OCI-LY1 (cell line): ENCODE results near the gene MT1A.
A peak's percentile ranks its signal among the peaks of the same experiment; 100 is the strongest.

ENCODE experiments used
- H2AFZ ChIP-seq: fragments of 200-600 bp; sonication (generic), shearing (Covaris generic); 2 replicates; pipeline ENCODE4 v1.6.0; 2014; ENCODE audit warnings: antibody characterized with exemption, mild to moderate bottlenecking, low read length
- H3F3A ChIP-seq: fragments of 200-600 bp; sonication (generic), shearing (Covaris generic); 2 replicates; pipeline ENCODE4 v1.6.0; 2014; ENCODE audit warnings: mild to moderate bottlenecking, antibody characterized with exemption, low read length, moderate library complexity; ENCODE audit not compliant: insufficient read depth
- H3K27ac ChIP-seq: fragments of 200-600 bp; sonication (generic); 2 replicates; pipeline ENCODE4 v1.5.1; 2014; ENCODE audit warnings: low read length, mixed run types, mild to moderate bottlenecking, low read depth; ENCODE audit not compliant: poor library complexity, severe bottlenecking
- H3K27me3 ChIP-seq: fragments of 200-600 bp; sonication (generic); 2 replicates; pipeline ENCODE4 v1.6.0; 2014; ENCODE audit warnings: antibody characterized with exemption, mild to moderate bottlenecking, low read length, moderate library complexity; ENCODE audit not compliant: insufficient read depth
- H3K36me3 ChIP-seq: fragments of 200-600 bp; sonication (generic); 2 replicates; pipeline ENCODE4 v1.6.1; 2014; ENCODE audit warnings: mild to moderate bottlenecking, antibody characterized with exemption, low read length, moderate library complexity, mixed read lengths; ENCODE audit not compliant: insufficient read depth
- H3K4me1 ChIP-seq: fragments of 200-600 bp; sonication (generic); 2 replicates; pipeline ENCODE4 v1.5.1; 2014; ENCODE audit warnings: mild to moderate bottlenecking, low read length, moderate library complexity; ENCODE audit not compliant: insufficient read depth, severe bottlenecking
- H3K4me2 ChIP-seq: fragments of 200-600 bp; sonication (generic), shearing (Covaris generic); 2 replicates; pipeline ENCODE4 v1.6.1; 2014; ENCODE audit warnings: low read length
- H3K4me3 ChIP-seq: fragments of 200-600 bp; sonication (generic); 2 replicates; pipeline ENCODE4 v1.5.1; 2014; ENCODE audit warnings: low read length, low read depth, mild to moderate bottlenecking, mixed read lengths; ENCODE audit not compliant: poor library complexity, severe bottlenecking
- H3K79me2 ChIP-seq: fragments of 200-600 bp; shearing (Covaris generic); 2 replicates; pipeline ENCODE4 v1.6.1; 2016; ENCODE audit warnings: mixed run types, low read length, mixed read lengths; ENCODE audit not compliant: insufficient read depth
- H3K9ac ChIP-seq: fragments of 200-600 bp; sonication (generic), shearing (Covaris generic); 2 replicates; pipeline ENCODE4 v1.6.1; 2014; ENCODE audit warnings: mild to moderate bottlenecking, low read length, mixed read lengths
- H3K9me2 ChIP-seq: fragments of 200-600 bp; sonication (generic), shearing (Covaris generic); 2 replicates; pipeline ENCODE4 v1.6.1; 2014; ENCODE audit warnings: low read depth, mild to moderate bottlenecking, low read length, mixed read lengths
- H3K9me3 ChIP-seq: fragments of 200-600 bp; shearing (Covaris generic); 2 replicates; pipeline ENCODE4 v1.6.1; 2014; ENCODE audit warnings: low read length, mixed read lengths
- H4K20me1 ChIP-seq: fragments of 200-600 bp; sonication (generic), shearing (Covaris generic); 2 replicates; pipeline ENCODE4 v1.6.0; 2016; ENCODE audit warnings: mild to moderate bottlenecking, low read length; ENCODE audit not compliant: insufficient read depth
- CTCF ChIP-seq: fragments of 200-600 bp; sonication (generic), shearing (Covaris generic); IDR thresholded peaks from 2 replicates; pipeline ENCODE4 v1.5.1; 2017; ENCODE audit warnings: mild to moderate bottlenecking, antibody characterized with exemption, low read length, moderate library complexity, mixed read lengths
- EZH2 ChIP-seq: fragments of 200-600 bp; sonication (generic), shearing (Covaris generic); IDR thresholded peaks from 2 replicates; pipeline ENCODE4 v1.8.0; 2017; ENCODE audit warnings: borderline replicate concordance, mixed run types, mild to moderate bottlenecking, antibody characterized with exemption, low read length, moderate library complexity, mixed read lengths

The MT1A gene

GRCh38 chr16:56643833-56644232 lies 5.4 kb downstream of the MT1A start:
- H3K4me2 ChIP-seq: peak overlapping the region; percentile 55

GRCh38 chr16:56645311-56645710 lies 6.8 kb downstream of the MT1A start:
- Histone ChIP-seq H3K4me2 (no peak overlapping the region), H3K27ac (no peak overlapping the region), H3F3A (no peaks in the 10 kb centered on the region), H3K79me2 (no peaks in the 10 kb centered on the region), H3K9me2 (no peaks in the 10 kb centered on the region), H2AFZ (no peak overlapping the region), H4K20me1 (no peaks in the 10 kb centered on the region), H3K36me3 (no peaks in the 10 kb centered on the region), H3K9me3 (no peaks in the 10 kb centered on the region), H3K4me1 (peaks cover 6% of the 10 kb centered on the region), H3K27me3 (no peaks in the 10 kb centered on the region), H3K4me3 (no peak overlapping the region), H3K9ac (no peak overlapping the region)
- TF ChIP-seq CTCF (no peak), EZH2 (no peak)

More at GRCh38 chr16:56643833-56644232, 5.4 kb downstream of the MT1A start:
- Histone ChIP-seq H4K20me1 (no peaks in the 10 kb centered on the region), H3K27me3 (no peaks in the 10 kb centered on the region; the same call in 1 of the 2 replicates), H3K4me1 (peaks cover 6% of the 10 kb centered on the region), H3K4me3 (peak overlapping the region; percentile 35), H3K9ac (no peak overlapping the region), H3K9me2 (no peaks in the 10 kb centered on the region), H3K36me3 (no peaks in the 10 kb centered on the region), H2AFZ (no peak overlapping the region), H3F3A (no peaks in the 10 kb centered on the region), H3K79me2 (no peaks in the 10 kb centered on the region), H3K9me3 (no peaks in the 10 kb centered on the region), H3K27ac (no peak overlapping the region)
- no peak for TF ChIP-seq CTCF
- no peak for TF ChIP-seq EZH2

- Histone ChIP-seq H3K4me3 (no peak overlapping the region), H3K9me2 (no peaks in the 10 kb centered on the region), H3K27me3 (no peaks in the 10 kb centered on the region), H3K9me3 (no peaks in the 10 kb centered on the region), H3K4me2 (no peak overlapping the region), H3K4me1 (peaks cover 6% of the 10 kb centered on the region), H3K27ac (no peak overlapping the region), H3K79me2 (no peaks in the 10 kb centered on the region), H2AFZ (no peak overlapping the region), H3K9ac (no peak overlapping the region), H3K36me3 (no peaks in the 10 kb centered on the region), H4K20me1 (no peaks in the 10 kb centered on the region), H3F3A (no peaks in the 10 kb centered on the region)
- TF ChIP-seq EZH2 (no peak), CTCF (no peak)
Measured at GRCh38 chr16:56645838-56646237, 7.4 kb downstream of the MT1A start.
